CD4-positive, alpha-beta T cell (primary cell): ENCODE results near the gene ZMYND19. TPM values are rescaled to one million over a fixed set of nuclear protein-coding genes. Genes with fewer than 3 reads are reported as not detected.
A peak's percentile ranks its signal among the peaks of the same experiment; 100 is the strongest.
"Not testable (repeated sequence)": the region's sequence is repeated elsewhere in the genome, so short reads cannot be mapped to it uniquely, and the experiment has no call there.

Source experiments
- ATAC-seq: fragments of 200-7000 bp; cut with Tn5 transposase; one replicate; pipeline ENCODE4 v1.10.0; 2022; ENCODE audit warnings: mild to moderate bottlenecking; ENCODE audit not compliant: poor library complexity
- CTCF ChIA-PET: fragments of 350-600 bp; sonication (Branson Sonifier 250); formaldehyde crosslinking; loops from one replicate; lab custom pipeline; 2021; ENCODE audit warnings: antibody characterized with exemption, inconsistent platforms; lab: Charles Lee
- POLR2A ChIA-PET: fragments of 350-600 bp; sonication (Branson Sonifier 250); formaldehyde crosslinking; loops from one replicate; lab custom pipeline; 2021; ENCODE audit warnings: antibody characterized with exemption, inconsistent platforms; lab: Charles Lee
- DNase-seq, 14 experiments: peaks; one replicate each; pipeline ENCODE4 v3.0.0-alpha.2; 2013 to 2020; ENCODE audit warnings: mixed read lengths in 2 of 14
- H3K27ac ChIP-seq, 2 donors: one replicate each; pipeline versions ENCODE4 v1.5.1 to v1.7.0; 2013; ENCODE audit warnings: low read length in 2 of 2, low read depth in 1 of 2, mild to moderate bottlenecking in 1 of 2
- H3K27me3 ChIP-seq, 2 experiments: 1 replicate in 1 of 2; 2 replicates in 1 of 2; pipeline versions ENCODE4 v1.6.1 to v1.7.0; 2013; ENCODE audit warnings: low read length in 2 of 2, control low read depth in 1 of 2, mild to moderate bottlenecking in 1 of 2, moderate library complexity in 1 of 2; ENCODE audit not compliant: insufficient read depth in 2 of 2, control insufficient read depth in 1 of 2
- H3K36me3 ChIP-seq: one replicate; pipeline ENCODE4 v1.6.1; 2013; ENCODE audit warnings: low read length, control low read depth; ENCODE audit not compliant: insufficient read depth
- H3K4me1 ChIP-seq: one replicate; pipeline ENCODE4 v1.6.1; 2013; ENCODE audit warnings: low read length, control low read depth; ENCODE audit not compliant: insufficient read depth
- H3K4me3 ChIP-seq: one replicate; pipeline ENCODE4 v1.5.1; 2013; ENCODE audit warnings: mild to moderate bottlenecking, low read length, moderate library complexity
- H3K9me3 ChIP-seq, 2 experiments: 1 replicate in 1 of 2; 2 replicates in 1 of 2; pipeline versions ENCODE4 v1.6.1 to v1.7.0; 2013; ENCODE audit warnings: low read length in 2 of 2, mild to moderate bottlenecking in 2 of 2, control low read depth in 1 of 2, moderate library complexity in 1 of 2; ENCODE audit not compliant: control insufficient read depth in 1 of 2, insufficient read depth in 1 of 2
- H3K27ac Mint-ChIP-seq: one replicate; pipeline ENCODE4 v1.8.0; 2020; ENCODE audit warnings: mixed read lengths
- H3K27me3 Mint-ChIP-seq: one replicate; pipeline ENCODE4 v1.8.0; 2021; ENCODE audit warnings: mixed read lengths
- H3K36me3 Mint-ChIP-seq: one replicate; pipeline ENCODE4 v1.8.0; 2021; ENCODE audit warnings: low read depth, mixed read lengths
- H3K4me1 Mint-ChIP-seq: one replicate; pipeline ENCODE4 v1.8.0; 2021; ENCODE audit warnings: low read depth, mixed read lengths
- H3K4me3 Mint-ChIP-seq: one replicate; pipeline ENCODE4 v1.8.0; 2020; ENCODE audit warnings: mild to moderate bottlenecking, mixed read lengths
- H3K9me3 Mint-ChIP-seq: one replicate; pipeline ENCODE4 v1.8.0; 2020; ENCODE audit warnings: mixed read lengths
- CTCF ChIP-seq: fragments of 200-600 bp; IDR thresholded peaks from one replicate; pipeline ENCODE4 v1.8.0; 2022; ENCODE audit warnings: antibody characterized with exemption, mild to moderate bottlenecking
- intact Hi-C, 2 experiments: fragments of 100-400 bp; cut with DNase I in 1 of 2; cut with micrococcal nuclease in 1 of 2; formaldehyde crosslinking; loops; one replicate each; pipeline versions ENCODE4 v1.15.1 to v1.9.0; 2023 to 2025; cut with DNase I, micrococcal nuclease
- total RNA-seq, 174 experiments: library from RNA in 2 of 174; stranded (reverse) in 2 of 174; gene quantifications; one replicate each; pipeline ENCODE4 v1.2.3 and lab custom pipeline; 2021 to 2026

Gene ZMYND19
- total RNA-seq, 2 experiments from 2014 or later: 8.6 to 11.3 TPM

GRCh38 chr9:137534256-137535119 lies 55.8 kb downstream of the ZMYND19 start:
- POLR2A ChIA-PET: interaction anchor here (0.6 to 1.5 kb wide), 3 partner anchors 12 to 45 kb away, joined by 3 to 6 read pairs (median 4); partner anchors contain the start of genes DPH7 and MRPL41
- ATAC-seq (peak; percentile 68), DNase-seq (peak in 4 of 14 experiments; percentile 14 to 62 (median 49))
- H3K4me3 ChIP-seq: no peak overlapping the region
- Mint-ChIP-seq H3K27ac (peak overlapping the region; percentile 28), H3K4me1 (peaks cover 25% of the 10 kb centered on the region), H3K36me3 (no peaks in the 10 kb centered on the region), H3K4me3 (no peak overlapping the region), H3K27me3 (no peaks in the 10 kb centered on the region), H3K9me3 (peaks cover 3% of the 10 kb centered on the region)
- no peaks in the 10 kb centered on the region for H3K36me3 ChIP-seq
- H3K27me3 ChIP-seq: no peaks in the 10 kb centered on the region
- CTCF ChIA-PET: interaction anchor here (0.9 to 1.1 kb wide), 3 partner anchors 15 to 44 kb away, joined by 4 to 5 read pairs (median 5); partner anchors contain the start of genes DPH7 and MRPL41
- H3K4me1 ChIP-seq: peaks cover 25% of the 10 kb centered on the region
- intact Hi-C loops: no loop called here
- peak; percentile 69 for TF ChIP-seq CTCF
- H3K9me3 ChIP-seq: peaks cover 0 to 12% of the 10 kb centered on the region in 2 experiments
- no peak overlapping the region for H3K27ac ChIP-seq

DNA sequence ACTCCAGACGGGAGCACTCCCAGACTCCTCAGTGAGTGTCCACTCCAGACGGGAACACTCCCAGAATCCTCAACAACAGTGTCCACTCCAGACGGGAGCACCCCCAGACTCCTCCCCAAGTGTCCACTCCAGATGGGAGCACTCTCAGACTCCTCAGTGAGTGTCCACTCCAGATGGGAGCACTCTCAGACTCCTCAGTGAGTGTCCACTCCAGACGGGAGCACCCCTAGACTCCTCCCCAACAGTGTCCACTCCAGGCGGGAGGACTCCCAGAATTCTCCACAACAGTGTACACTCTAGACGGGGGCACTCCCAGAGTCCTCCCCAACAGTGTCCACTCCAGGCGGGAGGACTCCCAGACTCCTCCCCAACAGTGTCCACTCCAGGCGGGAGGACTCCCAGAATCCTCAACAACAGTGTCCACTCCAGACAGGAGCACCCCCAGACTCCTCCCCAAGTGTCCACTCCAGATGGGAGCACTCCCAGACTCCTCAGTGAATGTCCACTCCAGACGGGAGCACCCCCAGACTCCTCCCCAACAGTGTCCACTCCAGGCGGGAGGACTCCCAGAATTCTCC lies 57.3 kb downstream of the ZMYND19 start:
- H3K9me3 Mint-ChIP-seq, H3K36me3 Mint-ChIP-seq, H3K36me3 ChIP-seq, ATAC-seq, DNase-seq, H3K27me3 Mint-ChIP-seq, H3K4me3 ChIP-seq, H3K4me3 Mint-ChIP-seq, CTCF ChIA-PET, H3K27me3 ChIP-seq, intact Hi-C loops, POLR2A ChIA-PET, H3K27ac ChIP-seq, H3K27ac Mint-ChIP-seq: not testable (repeated sequence)
- peaks cover 0 to 12% of the 10 kb centered on the region in 2 experiments for H3K9me3 ChIP-seq
- H3K4me1 ChIP-seq: peaks cover 25% of the 10 kb centered on the region
- peaks cover 25% of the 10 kb centered on the region for H3K4me1 Mint-ChIP-seq

Other genes with a start within 250 kb of the ZMYND19 start
- 10 to 100 TPM; 14.9 to 16.9 TPM for gene EXD3, start 167.3 kb downstream of the ZMYND19 start, total RNA-seq
- gene NOXA1, start 167.1 kb downstream of the ZMYND19 start, total RNA-seq: 1 to 10 TPM; 6.7 to 7.7 TPM
- gene ENTPD8, start 149.2 kb downstream of the ZMYND19 start, total RNA-seq: not detected
- gene NSMF, start 131.2 kb downstream of the ZMYND19 start, total RNA-seq: 100 to 1,000 TPM; 104 to 109 TPM
- gene PNPLA7, start 40.1 kb downstream of the ZMYND19 start, total RNA-seq: 1 to 10 TPM; 7.8 to 8.4 TPM
- 10 to 100 TPM; 49.3 to 52.5 TPM for gene MRPL41, start 38.6 kb downstream of the ZMYND19 start, total RNA-seq
- 10 to 100 TPM; 36.4 to 36.8 TPM for gene DPH7, start 11.6 kb downstream of the ZMYND19 start, total RNA-seq
- 10 to 100 TPM; 45.5 to 50.7 TPM for gene ARRDC1, start 15.2 kb upstream of the ZMYND19 start, total RNA-seq
- gene EHMT1, start 28.5 kb upstream of the ZMYND19 start, total RNA-seq: 10 to 100 TPM; 80.6 to 87.8 TPM